Kidney tubule cell (primary cell): ENCODE data around the gene ARHGAP42.
"Not testable (repeated sequence)": the region's sequence is repeated elsewhere in the genome, so short reads cannot be mapped to it uniquely, and the experiment has no call there.

Experiments used
- DNase-seq: peaks from one replicate; pipeline ENCODE4 v3.0.0-alpha.2; 2018; ENCODE audit warnings: low spot score

The ARHGAP42 gene

DNA sequence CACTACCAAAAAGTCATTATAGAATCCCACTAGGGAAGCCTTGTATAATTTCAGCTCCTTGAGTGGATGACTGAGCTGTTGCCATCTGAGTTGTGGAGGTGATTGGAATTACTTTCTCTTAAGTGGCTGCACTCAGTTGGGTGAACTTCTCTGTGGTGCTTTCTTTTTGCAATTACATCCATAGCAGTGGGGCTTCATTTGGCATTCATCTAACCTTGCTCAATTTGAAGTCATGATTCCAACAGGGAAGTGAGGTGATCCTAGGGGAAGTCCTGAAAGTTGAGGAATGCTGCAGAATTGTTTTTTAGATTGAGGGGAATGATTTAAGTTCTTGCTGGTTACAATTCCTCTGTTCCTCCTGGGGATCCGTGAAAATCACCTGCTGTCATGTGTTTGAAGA, 39.6 kb downstream of the ARHGAP42 start:
- peak; percentile 19 for DNase-seq

DNA sequence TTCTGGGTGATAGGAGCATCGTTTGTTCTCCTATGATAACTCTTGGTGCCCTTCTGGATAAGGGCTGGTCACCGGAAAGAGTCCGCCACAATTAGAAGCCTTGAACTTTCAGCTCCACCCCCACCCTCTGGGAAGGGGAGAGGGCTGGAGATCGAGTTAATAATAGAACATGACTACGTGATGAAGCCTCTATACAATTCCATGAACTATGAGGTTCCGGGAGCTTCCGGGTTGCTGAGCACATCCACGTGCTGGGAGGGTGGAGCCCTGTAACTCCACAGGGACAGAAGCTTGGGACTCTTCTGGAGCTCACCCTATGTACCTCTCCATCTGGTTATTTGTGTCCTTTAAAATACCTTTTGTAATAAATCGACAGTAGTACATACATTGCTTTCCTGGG, 40.3 kb downstream of the ARHGAP42 start:
- DNase-seq = peak; percentile 62

- DNase-seq = no peak
Measured at GRCh38 chr11:100730266-100730665, 43.2 kb downstream of the ARHGAP42 start.

DNA sequence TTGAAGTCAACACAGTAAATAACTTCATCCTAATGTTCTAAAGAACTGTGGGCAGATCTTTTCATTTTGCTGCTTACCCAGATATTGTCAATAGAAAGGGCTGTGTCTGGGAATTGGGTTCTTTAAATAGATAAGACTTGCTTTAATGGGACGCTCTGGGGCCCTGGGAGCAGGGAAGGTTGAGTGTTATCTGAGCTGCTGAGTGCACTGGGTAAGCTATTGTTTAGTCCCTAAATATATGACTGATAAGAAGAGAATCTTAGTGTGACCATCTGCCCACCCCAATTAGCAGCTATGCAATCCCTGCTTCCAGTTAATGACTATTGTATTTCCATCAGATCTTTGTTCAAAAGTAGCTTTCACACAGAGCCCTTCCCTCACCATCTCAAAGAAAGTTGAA, 44.4 kb downstream of the ARHGAP42 start:
- no peak for DNase-seq

GRCh38 chr11:100732949-100733348, 45.9 kb downstream of the ARHGAP42 start:
- no peak for DNase-seq

DNA sequence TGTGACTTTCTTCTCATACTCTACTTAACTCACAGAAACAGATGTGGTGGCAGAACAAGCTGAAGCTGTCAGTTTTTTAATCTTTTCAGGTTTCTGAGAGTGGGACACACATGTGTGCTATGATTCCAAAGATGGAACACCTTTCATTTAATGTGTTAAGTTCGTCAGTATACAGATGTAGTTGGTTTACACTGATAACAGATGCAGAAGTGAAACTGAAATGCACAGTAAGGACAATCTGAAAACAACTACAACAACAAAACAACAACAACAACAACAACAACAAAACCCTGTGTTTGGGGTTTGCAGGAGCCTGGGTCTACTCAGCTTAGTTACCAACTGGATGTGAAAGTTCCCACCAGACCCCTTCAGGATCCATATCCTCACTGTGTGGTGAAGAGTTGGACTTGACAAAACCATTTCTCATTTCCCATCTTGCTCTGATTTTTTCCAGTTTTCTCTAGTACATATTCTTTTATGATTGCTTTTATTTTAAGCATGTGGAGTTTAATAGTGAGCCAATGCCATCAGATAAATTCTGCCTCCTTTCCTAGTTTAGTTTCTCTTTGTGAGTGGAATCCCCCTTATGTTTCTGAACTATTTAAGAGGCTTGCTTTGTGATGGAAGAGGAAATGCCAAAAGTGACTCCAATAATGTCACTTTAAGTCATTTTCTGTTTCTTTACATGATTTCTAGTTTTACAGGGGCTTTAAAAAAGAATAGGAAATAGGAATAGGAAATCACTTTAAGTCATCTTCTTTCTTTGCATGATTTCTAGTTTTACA, 47.8 kb downstream of the ARHGAP42 start:
- DNase-seq = no peak

DNA sequence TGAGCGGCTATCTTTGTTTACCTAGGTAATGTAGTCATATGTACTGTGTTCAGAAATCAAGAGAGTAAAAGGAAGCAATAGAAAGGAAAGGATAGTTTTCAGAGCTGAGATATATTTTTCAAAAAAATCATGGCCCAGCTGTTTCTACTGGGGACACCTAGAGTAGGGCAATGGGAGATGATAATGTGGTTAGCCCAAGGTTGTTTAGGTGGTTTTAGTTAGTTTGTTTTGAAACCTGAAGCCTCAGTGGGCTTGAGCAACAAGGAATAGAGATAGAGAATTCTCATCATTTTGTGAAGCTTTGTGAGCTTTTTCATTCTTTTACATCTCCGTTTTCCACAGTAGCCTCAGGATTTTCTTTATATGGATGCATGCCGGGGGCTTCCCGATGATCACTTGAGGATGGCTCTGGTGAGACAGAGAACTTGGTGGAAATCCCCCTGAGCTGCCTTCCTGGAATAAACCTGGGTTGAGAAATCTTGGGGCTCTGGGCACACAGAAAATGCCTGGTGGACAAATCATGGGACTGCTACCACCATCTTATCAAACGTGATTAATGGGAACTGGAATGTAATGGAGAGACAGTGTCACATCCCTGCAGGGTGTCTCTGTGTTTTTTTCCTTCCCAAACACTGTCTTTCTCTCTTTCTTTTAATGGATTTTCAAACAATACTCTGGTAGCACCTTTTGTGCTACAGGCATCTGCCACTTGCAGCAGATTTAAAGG, 49.0 kb downstream of the ARHGAP42 start:
- DNase-seq = peak; percentile 50

GRCh38 chr11:100738701-100739270, 51.7 kb downstream of the ARHGAP42 start:
- no peak for DNase-seq

- DNase-seq = peak; percentile 85
Measured at GRCh38 chr11:100739666-100740065, 52.6 kb downstream of the ARHGAP42 start.

- peak; percentile 9 for DNase-seq
Measured at GRCh38 chr11:100740440-100740839, 53.4 kb downstream of the ARHGAP42 start.

GRCh38 chr11:100741866-100742625, 55.0 kb downstream of the ARHGAP42 start:
- no peak for DNase-seq

GRCh38 chr11:100746448-100746847, 59.4 kb downstream of the ARHGAP42 start:
- no peak for DNase-seq

DNA sequence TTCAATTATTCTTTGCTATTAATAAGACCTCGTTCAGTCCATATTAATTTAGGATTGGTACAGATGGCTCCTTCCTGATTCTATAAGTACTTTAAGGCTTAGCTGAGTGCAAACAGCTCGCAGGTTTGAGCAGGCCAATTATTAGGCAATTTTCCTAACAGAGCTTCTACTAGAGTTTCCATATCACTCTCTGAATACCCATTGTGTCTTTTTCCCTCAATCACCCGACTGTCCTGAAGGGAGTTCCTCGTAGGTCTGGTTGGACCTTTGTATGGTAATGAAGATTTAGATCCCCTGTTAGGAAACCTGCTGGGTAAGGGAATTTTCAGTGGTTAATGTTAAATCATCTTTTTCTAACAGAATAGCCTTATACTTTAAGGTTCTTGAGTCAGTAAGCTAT, 61.1 kb downstream of the ARHGAP42 start:
- DNase-seq = no peak

DNA sequence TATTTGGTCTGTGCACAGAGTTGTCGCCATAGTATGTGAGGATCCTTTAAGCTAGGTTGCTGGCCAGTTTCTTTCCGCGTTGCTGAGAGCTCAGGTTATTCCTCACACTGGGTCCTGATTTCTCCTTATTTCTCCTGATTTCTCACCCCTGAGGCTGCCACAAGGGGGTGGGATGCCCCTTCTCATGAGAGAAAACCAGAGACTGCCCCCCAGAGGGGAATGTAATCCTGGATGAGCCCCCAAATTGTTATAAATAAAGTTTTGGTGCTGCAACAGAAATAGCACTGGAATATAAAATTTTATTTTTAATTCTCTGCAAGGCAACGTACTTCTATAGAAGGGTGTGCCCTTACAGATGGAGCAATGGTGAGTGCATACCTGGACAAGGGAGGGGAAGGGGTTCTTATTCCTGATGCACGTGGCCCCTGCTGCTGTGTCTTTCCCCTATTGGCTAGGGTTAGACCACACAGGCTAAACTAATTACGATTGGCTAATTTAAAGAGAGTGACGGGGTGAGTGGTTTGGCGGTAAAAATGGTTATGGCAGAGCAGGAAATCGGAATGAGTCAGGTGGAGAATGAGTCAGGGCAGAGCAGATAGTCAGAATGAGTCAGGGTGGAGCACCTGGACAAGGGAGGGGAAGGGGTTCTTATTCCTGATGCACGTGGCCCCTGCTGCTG, 62.9 kb downstream of the ARHGAP42 start:
- not testable (repeated sequence) for DNase-seq

DNA sequence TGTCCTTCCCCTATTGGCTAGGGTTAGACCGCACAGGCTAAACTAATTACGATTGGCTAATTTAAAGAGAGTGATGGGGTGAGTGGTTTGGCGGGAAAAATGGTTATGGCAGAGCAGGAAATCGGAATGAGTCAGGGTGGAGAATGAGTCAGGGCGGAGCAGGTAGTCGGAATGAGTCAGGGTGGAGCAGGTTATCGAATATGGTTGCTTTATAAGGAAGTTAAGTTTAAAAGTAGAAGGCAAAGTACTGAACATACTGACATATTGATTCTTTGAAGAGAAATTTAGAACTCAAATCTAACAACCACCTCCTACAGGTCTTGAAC, 63.4 kb downstream of the ARHGAP42 start:
- not testable (repeated sequence) for DNase-seq

GRCh38 chr11:100752371-100753171, 65.5 kb downstream of the ARHGAP42 start:
- DNase-seq = no peak

DNA sequence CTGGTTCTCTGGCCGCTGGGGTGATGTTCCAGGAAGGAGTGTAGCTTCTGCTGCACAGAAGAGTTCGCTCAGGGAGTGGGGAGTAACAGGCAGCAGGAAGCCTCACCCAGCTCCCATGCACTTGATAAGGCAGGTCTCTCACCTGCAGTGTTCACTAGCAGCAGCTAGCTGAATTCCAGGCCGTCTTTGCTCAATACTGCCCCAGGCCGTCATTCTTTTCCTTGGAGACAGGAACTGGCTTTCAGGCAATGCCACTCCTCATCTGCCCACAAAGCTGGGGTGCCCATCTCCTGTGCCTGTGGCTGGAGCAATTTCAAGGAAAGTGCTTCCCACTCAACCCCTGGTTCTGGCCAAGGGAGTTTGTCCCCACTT, 66.1 kb downstream of the ARHGAP42 start:
- DNase-seq = no peak

GRCh38 chr11:100753571-100753970, 66.5 kb downstream of the ARHGAP42 start:
- DNase-seq = no peak

- DNase-seq = no peak
Measured at GRCh38 chr11:100756559-100756958, 69.5 kb downstream of the ARHGAP42 start.

DNA sequence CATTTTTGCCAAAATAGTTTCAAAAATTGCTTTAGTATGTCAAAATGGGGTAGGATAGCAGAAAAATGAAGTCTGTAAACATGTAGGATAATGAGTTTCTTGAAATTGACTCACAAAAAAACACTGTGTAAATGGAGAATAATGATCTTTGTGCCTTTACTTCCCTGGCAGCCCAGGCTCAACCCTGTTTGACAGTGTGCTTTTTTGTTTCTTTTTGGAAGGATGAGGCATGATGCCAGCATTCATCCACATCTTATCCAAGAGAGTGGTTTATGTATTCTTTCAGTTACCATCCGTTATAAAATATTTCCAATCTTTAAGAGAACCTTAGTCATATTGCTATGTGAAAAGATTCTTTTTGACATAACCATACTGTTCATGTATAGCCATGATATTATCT, 70.6 kb downstream of the ARHGAP42 start:
- DNase-seq = no peak

DNA sequence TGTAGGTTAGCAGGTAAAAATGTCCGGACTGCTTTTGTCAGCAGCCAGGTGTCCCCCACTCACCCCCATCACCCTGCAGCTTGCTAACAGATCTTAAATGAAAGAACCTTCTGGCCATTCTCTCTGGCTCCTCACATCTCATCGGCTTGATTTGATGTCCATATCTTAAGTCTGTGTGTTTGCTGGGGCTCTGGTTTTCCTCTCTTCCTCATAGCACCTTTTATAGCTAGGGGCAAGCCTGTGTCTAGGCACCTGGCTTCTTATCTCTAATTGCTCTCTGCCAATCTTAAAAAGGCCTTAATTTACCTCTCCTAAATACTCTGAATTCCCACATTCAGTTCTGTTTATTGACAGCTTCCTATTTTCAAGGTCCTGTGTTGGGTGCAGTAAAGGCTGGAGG, 72.0 kb downstream of the ARHGAP42 start:
- DNase-seq = no peak
